Neural progenitor cell (in vitro differentiated cells): ENCODE results near the gene ATP13A5. TPM values are rescaled to one million over a fixed set of nuclear protein-coding genes. Genes with fewer than 3 reads are reported as not detected.

ENCODE experiments used
- DNase-seq: peaks from one replicate; pipeline ENCODE4 v3.0.0-alpha.2; 2016; ENCODE audit warnings: low spot score
- H2AFZ ChIP-seq: fragments of 200-600 bp; sonication (generic); replicated peaks from 2 replicates; pipeline ENCODE4 v1.6.1; 2016; ENCODE audit warnings: antibody characterized with exemption
- H3F3A ChIP-seq: fragments of 200-600 bp; sonication (generic); 2 replicates; pipeline ENCODE4 v1.6.1; 2016; ENCODE audit warnings: antibody characterized with exemption, low read depth
- H3K27ac ChIP-seq: fragments of 200-600 bp; sonication (generic); 2 replicates; pipeline ENCODE4 v1.5.1; 2016; ENCODE audit warnings: mild to moderate bottlenecking
- H3K27me3 ChIP-seq: fragments of 200-600 bp; sonication (generic); 2 replicates; pipeline ENCODE4 v1.6.1; 2016; ENCODE audit warnings: mild to moderate bottlenecking, moderate library complexity
- H3K36me3 ChIP-seq: fragments of 200-600 bp; sonication (generic); 2 replicates; pipeline ENCODE4 v1.5.1; 2016
- H3K4me1 ChIP-seq: fragments of 200-600 bp; sonication (generic); 2 replicates; pipeline ENCODE4 v1.6.1; 2016; ENCODE audit warnings: mixed run types
- H3K4me2 ChIP-seq: fragments of 200-600 bp; sonication (generic); 2 replicates; pipeline ENCODE4 v1.6.1; 2016
- H3K4me3 ChIP-seq: fragments of 200-600 bp; sonication (generic); 2 replicates; pipeline ENCODE4 v1.5.1; 2016
- H3K79me2 ChIP-seq: fragments of 200-600 bp; sonication (generic); 2 replicates; pipeline ENCODE4 v1.6.1; 2016; ENCODE audit warnings: low read depth
- H3K9ac ChIP-seq: fragments of 200-600 bp; sonication (generic); 2 replicates; pipeline ENCODE4 v1.6.1; 2016
- H3K9me3 ChIP-seq: fragments of 200-600 bp; sonication (generic); 2 replicates; pipeline ENCODE4 v1.5.1; 2016; ENCODE audit warnings: low read depth
- H4K20me1 ChIP-seq: fragments of 200-600 bp; sonication (generic); 2 replicates; pipeline ENCODE4 v1.6.1; 2016; ENCODE audit warnings: low read depth
- H3K27ac Mint-ChIP-seq: 3 replicates; pipeline ENCODE4 v1.8.0; 2021; ENCODE audit warnings: mixed read lengths
- H3K27me3 Mint-ChIP-seq: 2 replicates; pipeline ENCODE4 v1.8.0; 2022; ENCODE audit warnings: low read depth, mild to moderate bottlenecking, inconsistent platforms, moderate library complexity, mixed read lengths; ENCODE audit not compliant: insufficient read depth
- H3K36me3 Mint-ChIP-seq: 3 replicates; pipeline ENCODE4 v1.8.0; 2021; ENCODE audit warnings: mixed read lengths
- H3K4me1 Mint-ChIP-seq: 3 replicates; pipeline ENCODE4 v1.8.0; 2021; ENCODE audit warnings: mixed read lengths
- H3K4me3 Mint-ChIP-seq: 3 replicates; pipeline ENCODE4 v1.8.0; 2021; ENCODE audit warnings: mild to moderate bottlenecking, moderate library complexity, mixed read lengths
- H3K9me3 Mint-ChIP-seq: 3 replicates; pipeline ENCODE4 v1.8.0; 2020; ENCODE audit warnings: mixed read lengths
- EZH2 ChIP-seq: fragments of 200-600 bp; sonication (generic); IDR thresholded peaks from 2 replicates; pipeline ENCODE4 v1.6.1; 2017; ENCODE audit warnings: antibody characterized with exemption, mild to moderate bottlenecking, moderate library complexity
- EZH2phosphoT487 ChIP-seq: fragments of 200-600 bp; sonication (generic); IDR thresholded peaks from 2 replicates; pipeline ENCODE4 v1.6.1; 2017; ENCODE audit warnings: antibody characterized with exemption
- total RNA-seq: library from RNA; depleted of rRNA; stranded (reverse); fragments of >200 nt; gene quantifications from 2 replicates; pipeline ENCODE4 v1.2.3, GENCODE V29; 2015; ENCODE audit warnings: low replicate concordance
- TF ChIP-seq, protein P1 (sequence below): fragments of 200-600 bp; sonication (generic); IDR thresholded peaks from 2 replicates; pipeline ENCODE4 v1.5.1; 2017; ENCODE audit warnings: antibody characterized with exemption, mild to moderate bottlenecking

Gene ATP13A5
- total RNA-seq, 1 donor from 2014 or later: not detected

DNA sequence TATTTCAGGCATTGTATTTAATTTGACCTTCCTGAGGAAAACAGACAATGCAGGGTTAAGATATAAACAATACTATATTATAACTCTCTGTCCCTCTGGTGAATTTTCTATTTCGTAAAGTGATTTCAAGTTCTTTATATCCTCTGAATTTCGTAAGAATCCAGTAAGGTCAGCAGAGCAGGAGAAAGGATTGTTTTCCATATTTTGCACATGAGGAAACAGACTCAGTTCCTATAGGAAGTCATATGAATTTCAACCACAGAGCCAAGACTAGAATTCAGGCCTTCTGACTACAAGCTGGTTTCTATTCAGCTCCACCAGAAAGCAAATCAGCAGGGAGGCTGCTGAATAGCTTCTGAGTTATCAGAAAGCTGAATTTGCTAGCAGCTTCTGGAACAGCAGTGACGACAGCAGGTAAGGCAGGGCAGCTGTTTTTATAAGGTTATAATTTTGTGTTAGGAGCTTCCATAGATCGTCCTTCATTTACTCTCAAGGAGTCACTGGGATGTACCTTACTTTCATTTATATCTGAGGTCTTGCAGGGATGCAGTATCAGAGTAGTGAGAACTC is 148.6 kb downstream of the ATP13A5 start:
- peak overlapping the region; percentile 11 for H3K4me2 ChIP-seq
- Mint-ChIP-seq H3K4me3 (no peak overlapping the region), H3K9me3 (no peaks in the 10 kb centered on the region), H3K4me1 (peaks cover 36% of the 10 kb centered on the region), H3K27ac (peak overlapping the region; percentile 24), H3K36me3 (no peaks in the 10 kb centered on the region), H3K27me3 (peaks cover 7% of the 10 kb centered on the region)
- peaks cover 11% of the 10 kb centered on the region for H3F3A ChIP-seq
- H3K9ac ChIP-seq: no peak overlapping the region
- no peaks in the 10 kb centered on the region for H3K36me3 ChIP-seq
- H3K4me3 ChIP-seq: no peak overlapping the region
- no peak overlapping the region for H3K27ac ChIP-seq
- no peaks in the 10 kb centered on the region for H3K9me3 ChIP-seq
- no peaks in the 10 kb centered on the region for H3K79me2 ChIP-seq
- no peak overlapping the region for H2AFZ ChIP-seq
- DNase-seq: peak; percentile 31
- H3K27me3 ChIP-seq: no peaks in the 10 kb centered on the region
- H4K20me1 ChIP-seq: no peaks in the 10 kb centered on the region
- TF ChIP-seq EZH2 (no peak), EZH2phosphoT487 (no peak)
- TF ChIP-seq, protein P1, sequence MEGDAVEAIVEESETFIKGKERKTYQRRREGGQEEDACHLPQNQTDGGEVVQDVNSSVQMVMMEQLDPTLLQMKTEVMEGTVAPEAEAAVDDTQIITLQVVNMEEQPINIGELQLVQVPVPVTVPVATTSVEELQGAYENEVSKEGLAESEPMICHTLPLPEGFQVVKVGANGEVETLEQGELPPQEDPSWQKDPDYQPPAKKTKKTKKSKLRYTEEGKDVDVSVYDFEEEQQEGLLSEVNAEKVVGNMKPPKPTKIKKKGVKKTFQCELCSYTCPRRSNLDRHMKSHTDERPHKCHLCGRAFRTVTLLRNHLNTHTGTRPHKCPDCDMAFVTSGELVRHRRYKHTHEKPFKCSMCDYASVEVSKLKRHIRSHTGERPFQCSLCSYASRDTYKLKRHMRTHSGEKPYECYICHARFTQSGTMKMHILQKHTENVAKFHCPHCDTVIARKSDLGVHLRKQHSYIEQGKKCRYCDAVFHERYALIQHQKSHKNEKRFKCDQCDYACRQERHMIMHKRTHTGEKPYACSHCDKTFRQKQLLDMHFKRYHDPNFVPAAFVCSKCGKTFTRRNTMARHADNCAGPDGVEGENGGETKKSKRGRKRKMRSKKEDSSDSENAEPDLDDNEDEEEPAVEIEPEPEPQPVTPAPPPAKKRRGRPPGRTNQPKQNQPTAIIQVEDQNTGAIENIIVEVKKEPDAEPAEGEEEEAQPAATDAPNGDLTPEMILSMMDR: no peak
- peaks cover 44% of the 10 kb centered on the region for H3K4me1 ChIP-seq

DNA sequence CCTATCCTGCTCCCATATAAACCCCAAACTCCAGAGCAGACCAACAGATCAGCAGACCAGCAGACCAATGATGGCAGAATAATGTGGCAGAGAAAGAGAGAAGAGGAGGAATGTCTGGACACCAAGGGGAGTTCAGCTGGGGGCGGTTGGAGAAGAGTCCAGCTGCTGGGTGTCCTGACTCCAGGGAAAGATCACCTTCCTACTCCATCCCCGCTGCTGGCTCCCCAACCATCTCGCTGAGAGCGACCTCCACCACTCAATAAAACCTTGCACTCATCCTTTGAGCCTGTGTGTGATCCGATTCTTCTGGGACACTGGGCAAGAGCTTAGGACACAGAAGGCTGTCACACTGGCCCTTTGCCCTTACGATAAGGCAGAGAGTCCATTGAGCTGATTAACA is 150.3 kb downstream of the ATP13A5 start:
- Mint-ChIP-seq H3K27ac (peak overlapping the region; percentile 67), H3K4me1 (peaks cover 36% of the 10 kb centered on the region)

DNA sequence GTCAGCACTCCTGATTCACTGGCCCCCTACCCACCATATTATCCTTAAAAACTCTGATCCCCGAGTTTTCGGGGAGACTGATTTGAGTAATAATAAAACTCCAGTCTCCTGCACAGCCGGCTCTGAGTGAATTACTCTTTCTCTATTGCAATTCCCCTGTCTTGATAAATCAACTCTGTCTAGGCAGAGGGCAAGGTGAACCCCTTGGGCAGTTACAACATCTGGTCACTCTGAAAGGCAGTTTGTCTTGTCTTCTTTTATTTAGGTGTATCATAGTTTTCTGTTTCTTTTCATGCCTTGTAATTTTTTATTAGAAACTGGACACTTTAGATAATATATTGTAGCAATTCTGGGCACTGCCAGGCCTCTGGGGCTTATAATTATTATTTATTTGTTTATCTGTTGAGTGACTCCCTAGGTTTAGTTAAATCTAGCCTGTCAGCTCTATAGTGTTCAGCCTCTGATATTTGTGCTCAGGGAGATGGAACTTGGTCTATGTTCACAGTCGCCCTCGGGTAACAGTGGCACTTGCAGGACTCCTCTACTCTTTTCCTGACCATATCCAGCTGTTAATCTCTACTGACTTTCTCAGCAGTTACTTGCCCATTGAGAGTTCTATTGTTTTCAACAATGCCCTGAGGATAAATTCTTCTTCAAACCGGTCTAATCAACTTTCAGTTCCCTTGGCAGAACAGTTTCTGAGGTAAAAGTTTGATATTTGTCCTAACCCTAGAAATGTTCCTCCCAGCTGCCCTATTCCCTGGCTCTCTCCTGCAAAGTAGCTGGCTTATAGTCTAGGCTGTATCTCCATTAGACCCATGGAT is 153.0 kb downstream of the ATP13A5 start:
- Mint-ChIP-seq H3K4me3 (no peak overlapping the region), H3K27ac (no peak overlapping the region), H3K9me3 (no peaks in the 10 kb centered on the region), H3K4me1 (peaks cover 25% of the 10 kb centered on the region), H3K27me3 (peaks cover 7% of the 10 kb centered on the region), H3K36me3 (no peaks in the 10 kb centered on the region)
- peaks cover 32% of the 10 kb centered on the region for H3K4me1 ChIP-seq
- H3K4me2 ChIP-seq: no peak overlapping the region
- H2AFZ ChIP-seq: no peak overlapping the region
- no peaks in the 10 kb centered on the region for H3K36me3 ChIP-seq
- DNase-seq: no peak
- H3K9me3 ChIP-seq: no peaks in the 10 kb centered on the region
- H3K27ac ChIP-seq: no peak overlapping the region
- H3F3A ChIP-seq: peaks cover 6% of the 10 kb centered on the region
- TF ChIP-seq EZH2 (no peak), EZH2phosphoT487 (no peak)
- TF ChIP-seq, protein P1: no peak
- H3K79me2 ChIP-seq: no peaks in the 10 kb centered on the region
- H3K9ac ChIP-seq: no peak overlapping the region
- H3K4me3 ChIP-seq: no peak overlapping the region
- no peaks in the 10 kb centered on the region for H3K27me3 ChIP-seq
- H4K20me1 ChIP-seq: no peaks in the 10 kb centered on the region

More for the DNA sequence above, 150.3 kb downstream of the ATP13A5 start:
- Histone ChIP-seq H3K36me3 (no peaks in the 10 kb centered on the region), H3K4me3 (no peak overlapping the region), H3K27ac (no peak overlapping the region), H3K79me2 (no peaks in the 10 kb centered on the region), H3K9me3 (no peaks in the 10 kb centered on the region), H3F3A (peaks cover 11% of the 10 kb centered on the region), H4K20me1 (no peaks in the 10 kb centered on the region), H3K4me1 (peaks cover 44% of the 10 kb centered on the region), H3K4me2 (no peak overlapping the region), H2AFZ (no peak overlapping the region), H3K9ac (no peak overlapping the region), H3K27me3 (no peaks in the 10 kb centered on the region)
- peak; percentile 17 for DNase-seq
- TF ChIP-seq EZH2: no peak
- TF ChIP-seq, protein P1: no peak
- TF ChIP-seq EZH2phosphoT487: no peak
- Mint-ChIP-seq H3K36me3 (no peaks in the 10 kb centered on the region), H3K4me3 (no peak overlapping the region), H3K27me3 (peaks cover 7% of the 10 kb centered on the region), H3K9me3 (no peaks in the 10 kb centered on the region)

Other genes with a start within 250 kb of the ATP13A5 start
- 4.9 and 5.0 TPM in 2 replicates for gene PLAAT1, start 137.5 kb downstream of the ATP13A5 start, total RNA-seq
- 0.32 and 0.40 TPM in 2 replicates for gene ATP13A4, start 176.1 kb upstream of the ATP13A5 start, total RNA-seq
- 69.1 and 125 TPM in 2 replicates for gene OPA1, start 214.5 kb upstream of the ATP13A5 start, total RNA-seq